H9 (cell line): ENCODE data around the gene FPR1. TPM values are rescaled to one million over a fixed set of nuclear protein-coding genes. Genes with fewer than 3 reads are reported as not detected.

Source experiments
- DNase-seq: peaks from one replicate; pipeline ENCODE4 v3.0.0-alpha.2; 2017
- H2AFZ ChIP-seq: one replicate; pipeline ENCODE4 v1.6.1; 2013; ENCODE audit warnings: mild to moderate bottlenecking, low read length, control low read depth, moderate library complexity
- H2AK5ac ChIP-seq: 2 replicates; pipeline ENCODE4 v1.6.1; 2013; ENCODE audit warnings: low read length, control low read depth, mixed read lengths; ENCODE audit not compliant: insufficient read length
- H2BK120ac ChIP-seq: one replicate; pipeline ENCODE4 v1.6.1; 2013; ENCODE audit warnings: low read depth, mild to moderate bottlenecking, low read length, control low read depth, inconsistent platforms; ENCODE audit not compliant: poor library complexity, severe bottlenecking
- H2BK12ac ChIP-seq: 2 replicates; pipeline ENCODE4 v1.6.1; 2013; ENCODE audit warnings: low read length, control low read depth, mixed read lengths, low read depth; ENCODE audit not compliant: insufficient read length
- H2BK15ac ChIP-seq: 2 replicates; pipeline ENCODE4 v1.6.1; 2013; ENCODE audit warnings: low read depth, low read length, control low read depth
- H2BK20ac ChIP-seq: one replicate; pipeline ENCODE4 v1.6.1; 2013; ENCODE audit warnings: low read depth, mild to moderate bottlenecking, low read length, control low read depth, inconsistent platforms; ENCODE audit not compliant: poor library complexity, severe bottlenecking
- H2BK5ac ChIP-seq: 2 replicates; pipeline ENCODE4 v1.6.1; 2013; ENCODE audit warnings: low read length, control low read depth, mixed read lengths; ENCODE audit not compliant: insufficient read length
- H3K14ac ChIP-seq: 2 replicates; pipeline ENCODE4 v1.6.1; 2013; ENCODE audit warnings: low read length, control low read depth; ENCODE audit not compliant: insufficient read depth
- H3K18ac ChIP-seq: 2 replicates; pipeline ENCODE4 v1.6.1; 2013; ENCODE audit warnings: low read depth, mild to moderate bottlenecking, mixed read lengths, low read length, control low read depth; ENCODE audit not compliant: insufficient read length
- H3K23ac ChIP-seq: 2 replicates; pipeline ENCODE4 v1.6.1; 2013; ENCODE audit warnings: low read length, control low read depth, mixed read lengths, low read depth; ENCODE audit not compliant: insufficient read length
- H3K23me2 ChIP-seq: 2 replicates; pipeline ENCODE4 v1.6.1; 2013; ENCODE audit warnings: low read depth, mild to moderate bottlenecking, mixed read lengths, low read length, control low read depth; ENCODE audit not compliant: insufficient read length, poor library complexity, severe bottlenecking
- H3K27ac ChIP-seq: 2 replicates; pipeline ENCODE4 v1.5.1; 2013; ENCODE audit warnings: low read length, control low read depth, mixed read lengths, low read depth; ENCODE audit not compliant: insufficient read length
- H3K27me3 ChIP-seq: 2 replicates; pipeline ENCODE4 v1.6.1; 2013; ENCODE audit warnings: low read length, control low read depth, inconsistent platforms; ENCODE audit not compliant: insufficient read depth
- H3K4ac ChIP-seq: 2 replicates; pipeline ENCODE4 v1.6.1; 2013; ENCODE audit warnings: low read depth, mild to moderate bottlenecking, control low read depth, inconsistent platforms, low read length, moderate library complexity
- H3K4me1 ChIP-seq: 2 replicates; pipeline ENCODE4 v1.6.1; 2013; ENCODE audit warnings: low read length, control low read depth, inconsistent platforms; ENCODE audit not compliant: insufficient read depth
- H3K4me2 ChIP-seq: 2 replicates; pipeline ENCODE4 v1.6.1; 2013; ENCODE audit warnings: low read length, control low read depth, mixed read lengths; ENCODE audit not compliant: insufficient read length, insufficient read depth
- H3K56ac ChIP-seq: 2 replicates; pipeline ENCODE4 v1.6.1; 2013; ENCODE audit warnings: low read depth, mild to moderate bottlenecking, mixed read lengths, low read length, control low read depth; ENCODE audit not compliant: insufficient read length
- H3K79me1 ChIP-seq: 2 replicates; pipeline ENCODE4 v1.6.1; 2013; ENCODE audit warnings: low read depth, mild to moderate bottlenecking, moderate library complexity, low read length, control low read depth, inconsistent platforms; ENCODE audit not compliant: insufficient read depth, poor library complexity, severe bottlenecking
- H3K79me2 ChIP-seq: 2 replicates; pipeline ENCODE4 v1.6.1; 2013; ENCODE audit warnings: low read length, control low read depth, inconsistent platforms; ENCODE audit not compliant: insufficient read depth
- H3K9ac ChIP-seq: 2 replicates; pipeline ENCODE4 v1.6.1; 2013; ENCODE audit warnings: low read length, control low read depth, mixed read lengths; ENCODE audit not compliant: insufficient read length; ENCODE audit errors: extremely low read depth
- H3K9me3 ChIP-seq: one replicate; pipeline ENCODE4 v1.6.1; 2013; ENCODE audit warnings: low read depth, low read length, inconsistent platforms; ENCODE audit not compliant: control insufficient read depth
- H3T11ph ChIP-seq: one replicate; pipeline ENCODE4 v1.6.1; 2013; ENCODE audit warnings: mild to moderate bottlenecking, low read length, control low read depth, inconsistent platforms
- H4K20me1 ChIP-seq: one replicate; pipeline ENCODE4 v1.6.1; 2013; ENCODE audit not compliant: control insufficient read depth, insufficient read length, insufficient read depth
- H4K5ac ChIP-seq: 2 replicates; pipeline ENCODE4 v1.6.1; 2013; ENCODE audit warnings: low read depth, mild to moderate bottlenecking, mixed read lengths, low read length, control low read depth; ENCODE audit not compliant: insufficient read length
- H4K8ac ChIP-seq: replicated peaks from 2 replicates; pipeline ENCODE4 v1.6.1; 2013; ENCODE audit warnings: low read length, control low read depth, mixed read lengths, low read depth; ENCODE audit not compliant: insufficient read length
- H4K91ac ChIP-seq: 2 replicates; pipeline ENCODE4 v1.6.1; 2013; ENCODE audit warnings: low read depth, mild to moderate bottlenecking, moderate library complexity, mixed read lengths, low read length, control low read depth; ENCODE audit not compliant: insufficient read length
- H3K27ac Mint-ChIP-seq, 3 experiments: 2 replicates in 2 of 3; 3 replicates in 1 of 3; pipeline ENCODE4 v1.8.0; 2020 to 2021; ENCODE audit warnings: mixed read lengths in 3 of 3, mild to moderate bottlenecking in 1 of 3, moderate library complexity in 1 of 3
- H3K27me3 Mint-ChIP-seq: 2 replicates; pipeline ENCODE4 v1.8.0; 2021; ENCODE audit warnings: low read depth, mild to moderate bottlenecking, moderate library complexity, mixed read lengths
- H3K36me3 Mint-ChIP-seq, 3 experiments: 2 replicates in 2 of 3; 3 replicates in 1 of 3; pipeline ENCODE4 v1.8.0; 2020 to 2021; ENCODE audit warnings: low read depth in 3 of 3, mixed read lengths in 3 of 3; ENCODE audit not compliant: insufficient read depth in 1 of 3
- H3K4me1 Mint-ChIP-seq, 2 experiments: 2 replicates each; pipeline ENCODE4 v1.8.0; 2020; ENCODE audit warnings: mixed read lengths in 2 of 2
- H3K4me3 Mint-ChIP-seq, 2 experiments: 2 replicates in 1 of 2; 3 replicates in 1 of 2; pipeline ENCODE4 v1.8.0; 2020 to 2021; ENCODE audit warnings: mild to moderate bottlenecking in 2 of 2, mixed read lengths in 2 of 2, moderate library complexity in 1 of 2
- H3K9me3 Mint-ChIP-seq, 2 experiments: 2 replicates in 1 of 2; 3 replicates in 1 of 2; pipeline ENCODE4 v1.8.0; 2020; ENCODE audit warnings: mild to moderate bottlenecking in 2 of 2, mixed read lengths in 2 of 2, moderate library complexity in 1 of 2
- CTCF ChIP-seq: fragments of 200-600 bp; sonication (generic); conservative IDR thresholded peaks from 3 replicates; pipeline ENCODE4 v1.8.0; 2021; ENCODE audit warnings: antibody characterized with exemption, mild to moderate bottlenecking
- WGBS: extraction: QIAGEN DNeasy Blood & Tissue Kit; methylation state at CpG from one replicate; pipeline ENCODE4 v1.1.7; 2013; ENCODE audit warnings: missing lambda C conversion rate, low lambda C conversion rate, mixed read lengths; ENCODE audit not compliant: insufficient read length; ENCODE audit errors: extremely low coverage; 5-methylcytosine and 5-hydroxymethylcytosine counted together
- total RNA-seq: library from RNA; stranded (reverse); gene quantifications from 2 replicates; pipeline ENCODE4 v1.2.1, GENCODE V29; 2021

Gene FPR1
- total RNA-seq, 1 experiment from 2014 or later = not detected

- H2BK20ac ChIP-seq = no peak overlapping the region
- H2AK5ac ChIP-seq = no peak overlapping the region
- no peaks in the 10 kb centered on the region for H3K9me3 ChIP-seq
- WGBS = no CpG with 5 or more reads among the region's 83 CpGs
- no peaks in the 10 kb centered on the region for H3K79me1 ChIP-seq
- no peak overlapping the region for H3K27ac Mint-ChIP-seq
- no peak overlapping the region for H4K8ac ChIP-seq
- peak; percentile 62 for DNase-seq
- no peaks in the 10 kb centered on the region for H3K79me2 ChIP-seq
- H3K4me1 ChIP-seq = no peaks in the 10 kb centered on the region
- no peak overlapping the region for H2BK5ac ChIP-seq
- no peak overlapping the region for H3K9ac ChIP-seq
- no peak overlapping the region for H4K91ac ChIP-seq
- no peak overlapping the region for H2BK15ac ChIP-seq
- peaks cover 9% of the 10 kb centered on the region for H3K23me2 ChIP-seq
- H2BK120ac ChIP-seq = no peak overlapping the region
- no peak overlapping the region for H3K56ac ChIP-seq
- no peaks in the 10 kb centered on the region for H3K36me3 Mint-ChIP-seq
- H3K4me1 Mint-ChIP-seq = peaks cover 4% of the 10 kb centered on the region in 2 experiments; a peak in 1 of 4 replicates
- no peak overlapping the region for H3K23ac ChIP-seq
- peak overlapping the region; percentile 60 to 73 for H3K4me3 Mint-ChIP-seq
- no peak overlapping the region for H2BK12ac ChIP-seq
- peaks cover 76% of the 10 kb centered on the region for H3K27me3 Mint-ChIP-seq
- H3K18ac ChIP-seq = no peak overlapping the region
- peak overlapping the region; percentile 44 for H3K4me2 ChIP-seq
- no peaks in the 10 kb centered on the region for H4K20me1 ChIP-seq
- H2AFZ ChIP-seq = no peak overlapping the region
- no peak overlapping the region for H3T11ph ChIP-seq
- H3K27ac ChIP-seq = no peak overlapping the region
- H3K4ac ChIP-seq = no peak overlapping the region
- TF ChIP-seq CTCF = no peak
- H3K14ac ChIP-seq = peak overlapping the region; percentile 14; the same call in 1 of the 2 replicates
- H3K9me3 Mint-ChIP-seq = peaks cover 0 to 33% of the 10 kb centered on the region in 2 experiments; a peak in 4 of 5 replicates
- H3K27me3 ChIP-seq = peaks cover 6% of the 10 kb centered on the region; the same call in 1 of the 2 replicates
- no peak overlapping the region for H4K5ac ChIP-seq
Observed at GRCh38 chr19:51719251-51719988, 32.3 kb downstream of the FPR1 start.
